ENCODE results near the gene HGD.
"Not testable (repeated sequence)": the region's sequence is repeated elsewhere in the genome, so short reads cannot be mapped to it uniquely, and the experiment has no call there.

Gene HGD

GRCh38 chr3:120684896-120685295 is 2.9 kb upstream of the HGD start:
- H3K36me3 Mint-ChIP-seq, result peaks cover 21% of the 10 kb centered on the region
- ATAC-seq (no peak), DNase-seq (ENCODE audit: low spot score in 2 of 2) (no peak)
- no peak overlapping the region for H3K4me3 Mint-ChIP-seq
- H3K4me1 Mint-ChIP-seq, result no peaks in the 10 kb centered on the region
- no peaks in the 10 kb centered on the region for H3K9me3 Mint-ChIP-seq
- no peak overlapping the region for H3K27ac Mint-ChIP-seq

- Mint-ChIP-seq H3K9me3 (no peaks in the 10 kb centered on the region), H3K4me1 (no peaks in the 10 kb centered on the region), H3K36me3 (peaks cover 11% of the 10 kb centered on the region), H3K27ac (no peak overlapping the region), H3K4me3 (no peak overlapping the region)
- no peak for DNase-seq (ENCODE audit: low spot score in 2 of 2)
- ATAC-seq, result no peak
Measured at GRCh38 chr3:120683671-120684301, 1.7 kb upstream of the HGD start.

- Mint-ChIP-seq H3K36me3 (peaks cover 11% of the 10 kb centered on the region), H3K9me3 (no peaks in the 10 kb centered on the region), H3K4me1 (no peaks in the 10 kb centered on the region), H3K4me3 (no peak overlapping the region), H3K27ac (no peak overlapping the region)
- ATAC-seq, result no peak
- no peak for DNase-seq (ENCODE audit: low spot score in 2 of 2)
Measured at GRCh38 chr3:120683213-120683612, 1.2 kb upstream of the HGD start.

DNA sequence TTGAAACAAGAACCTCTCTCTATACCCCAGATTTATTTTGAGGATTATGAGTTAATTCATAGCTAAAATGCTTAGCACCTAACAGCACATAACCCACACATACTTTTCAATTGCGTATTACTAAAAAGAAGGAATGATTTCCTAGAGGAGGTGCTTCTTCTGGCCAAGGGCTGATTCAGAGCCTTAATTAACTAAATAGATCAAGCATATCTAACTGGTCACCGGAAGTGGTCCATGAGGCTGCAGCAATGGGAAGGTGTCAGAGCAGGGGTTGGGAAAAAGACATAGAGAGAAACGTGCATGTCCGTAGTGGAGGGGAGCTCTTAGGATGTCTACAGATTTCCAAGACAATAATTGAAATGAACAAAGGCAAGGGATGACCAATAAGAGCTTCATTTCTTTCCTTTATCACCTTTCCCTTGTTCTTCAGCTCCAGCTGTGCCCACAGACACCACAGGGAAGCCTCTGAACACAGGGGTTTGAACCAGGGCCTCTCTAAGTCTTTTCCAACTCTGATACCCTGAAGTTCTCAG is 467 bp downstream of the HGD start:
- Mint-ChIP-seq H3K4me1 (no peaks in the 10 kb centered on the region), H3K9me3 (no peaks in the 10 kb centered on the region), H3K4me3 (no peak overlapping the region), H3K27ac (no peak overlapping the region), H3K36me3 (peaks cover 4% of the 10 kb centered on the region)
- ATAC-seq (no peak), DNase-seq (ENCODE audit: low spot score in 2 of 2) (no peak)

- H3K36me3 Mint-ChIP-seq, result no peaks in the 10 kb centered on the region
- no peaks in the 10 kb centered on the region for H3K4me1 Mint-ChIP-seq
- DNase-seq (ENCODE audit: low spot score in 2 of 2), result no peak
- no peak overlapping the region for H3K4me3 Mint-ChIP-seq
- ATAC-seq, result no peak
- no peak overlapping the region for H3K27ac Mint-ChIP-seq
- no peaks in the 10 kb centered on the region for H3K9me3 Mint-ChIP-seq
Measured at GRCh38 chr3:120681018-120681417, 1.0 kb downstream of the HGD start.

DNA sequence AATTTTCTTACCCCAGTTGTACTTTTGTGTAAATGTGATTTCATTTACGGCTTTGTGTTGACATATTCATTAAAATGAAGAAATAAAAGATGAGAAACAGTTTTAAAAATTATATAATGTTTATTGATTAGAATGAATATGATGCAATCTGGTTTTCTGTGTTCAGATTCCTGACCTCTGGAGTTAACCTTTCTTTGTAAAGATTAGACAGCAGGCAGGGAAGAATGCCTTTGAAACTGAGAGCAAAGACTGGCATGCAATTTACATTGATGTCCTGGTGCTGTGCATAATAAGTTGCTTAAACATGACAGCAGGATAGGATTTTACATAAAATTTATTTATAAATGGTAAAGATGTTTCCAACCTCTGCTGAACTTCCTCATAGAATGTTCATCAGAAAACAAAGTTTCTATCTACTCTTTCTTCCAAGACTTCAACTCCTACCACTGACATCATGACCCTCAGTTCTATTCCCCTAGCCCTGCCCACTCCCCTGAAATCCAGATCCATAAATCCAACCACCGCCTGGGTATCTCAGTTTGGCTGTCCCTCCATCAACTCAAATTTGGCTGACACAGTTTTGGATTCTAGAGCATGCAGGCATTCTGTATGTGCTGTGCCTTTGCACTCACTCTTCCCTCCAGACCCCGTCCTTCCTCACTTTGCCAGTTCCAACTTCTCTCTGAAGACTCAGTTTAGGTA is 1.7 kb downstream of the HGD start:
- ATAC-seq (no peak), DNase-seq (ENCODE audit: low spot score in 2 of 2) (no peak)
- Mint-ChIP-seq H3K36me3 (no peaks in the 10 kb centered on the region), H3K4me1 (no peaks in the 10 kb centered on the region), H3K4me3 (no peak overlapping the region), H3K27ac (no peak overlapping the region), H3K9me3 (no peaks in the 10 kb centered on the region)

DNA sequence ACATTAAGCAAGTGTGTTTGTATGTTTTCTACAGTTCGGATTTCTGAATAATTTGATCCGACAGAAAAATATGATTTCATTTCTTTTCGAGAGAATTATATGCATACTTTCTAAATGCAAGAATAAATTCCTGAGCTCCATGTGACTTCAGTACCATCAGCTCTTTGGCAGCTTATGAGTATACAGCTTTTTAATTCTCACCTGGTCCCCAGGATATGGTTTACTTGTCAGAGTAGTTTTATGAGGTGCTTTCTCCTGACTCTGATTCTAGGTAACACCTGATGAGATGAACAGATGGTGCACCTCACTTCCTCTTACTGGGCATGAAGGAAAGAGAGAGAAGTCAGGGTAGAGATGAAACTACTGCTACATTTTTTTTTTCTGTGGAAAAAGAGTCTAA is 3.1 kb downstream of the HGD start:
- Mint-ChIP-seq H3K36me3 (no peaks in the 10 kb centered on the region), H3K27ac (no peak overlapping the region), H3K4me1 (no peaks in the 10 kb centered on the region), H3K9me3 (no peaks in the 10 kb centered on the region), H3K4me3 (no peak overlapping the region)
- DNase-seq (ENCODE audit: low spot score in 2 of 2) (no peak), ATAC-seq (no peak)

DNA sequence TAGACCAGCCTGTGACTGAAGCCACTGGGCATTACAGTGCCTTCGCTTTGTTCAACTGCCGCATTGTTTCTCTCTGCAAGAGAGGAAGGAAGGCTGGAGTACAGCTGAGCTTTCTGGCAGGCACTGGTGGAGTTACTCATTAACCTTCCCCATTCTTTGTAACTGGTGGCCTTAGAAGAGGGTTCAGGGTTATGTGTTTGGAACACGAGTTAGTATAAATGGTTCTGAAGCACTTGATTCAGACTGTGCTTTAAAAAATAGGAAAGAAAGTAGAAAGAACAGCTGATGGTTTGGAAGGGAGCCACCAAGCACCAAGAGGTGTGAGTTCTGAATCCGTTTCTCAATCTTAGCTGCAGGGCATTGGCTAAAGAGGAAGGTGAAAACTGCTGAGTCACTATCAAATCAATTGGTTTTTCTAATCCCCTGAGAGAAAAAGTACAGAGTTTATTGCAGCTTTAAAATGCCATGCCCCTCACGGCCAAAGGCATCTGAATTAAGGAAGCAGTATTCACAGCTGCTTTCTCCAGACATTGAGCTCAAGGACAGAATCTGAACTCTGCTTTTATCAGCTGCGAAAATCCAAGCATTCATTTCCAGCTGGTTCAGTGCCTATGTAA is 3.6 kb downstream of the HGD start:
- no peak overlapping the region for H3K4me3 Mint-ChIP-seq
- no peak for ATAC-seq
- H3K9me3 Mint-ChIP-seq, result no peaks in the 10 kb centered on the region
- H3K27ac Mint-ChIP-seq, result no peak overlapping the region
- H3K36me3 Mint-ChIP-seq, result no peaks in the 10 kb centered on the region
- H3K4me1 Mint-ChIP-seq, result no peaks in the 10 kb centered on the region
- no peak for DNase-seq (ENCODE audit: low spot score in 2 of 2)

DNA sequence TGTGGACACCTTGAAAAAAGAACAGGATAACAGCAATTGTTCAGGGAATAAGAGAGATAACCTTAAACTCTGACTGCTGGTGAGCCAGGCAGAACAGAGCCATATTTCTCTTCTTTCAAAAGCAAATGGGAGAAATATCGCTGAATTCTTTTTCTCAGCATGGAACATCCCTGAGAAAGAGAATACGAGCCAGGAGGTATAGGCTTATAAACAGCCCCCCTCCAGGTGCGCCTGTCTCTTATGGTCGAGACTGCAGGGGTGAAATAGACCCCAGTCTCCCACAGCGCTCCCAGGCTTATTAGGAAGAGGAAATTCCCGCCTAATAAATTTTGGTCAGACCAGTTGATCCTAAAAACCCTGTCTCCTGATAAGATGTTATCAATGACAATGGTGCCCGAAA is 4.8 kb downstream of the HGD start:
- not testable (repeated sequence) for H3K36me3 Mint-ChIP-seq; H3K4me1 Mint-ChIP-seq; H3K27ac Mint-ChIP-seq; H3K9me3 Mint-ChIP-seq; H3K4me3 Mint-ChIP-seq; ATAC-seq; DNase-seq (ENCODE audit: low spot score in 2 of 2)

GRCh38 chr3:120673116-120673515 is 8.9 kb downstream of the HGD start:
- no peaks in the 10 kb centered on the region for H3K36me3 Mint-ChIP-seq
- no peaks in the 10 kb centered on the region for H3K4me1 Mint-ChIP-seq
- no peak overlapping the region for H3K27ac Mint-ChIP-seq
- DNase-seq (ENCODE audit: low spot score in 2 of 2), result no peak
- no peak for ATAC-seq
- no peaks in the 10 kb centered on the region for H3K9me3 Mint-ChIP-seq
- no peak overlapping the region for H3K4me3 Mint-ChIP-seq

- no peak overlapping the region for H3K4me3 Mint-ChIP-seq
- H3K4me1 Mint-ChIP-seq, result no peaks in the 10 kb centered on the region
Measured at GRCh38 chr3:120670576-120670975, 11.5 kb downstream of the HGD start.

GRCh38 chr3:120664926-120665325 is 17.1 kb downstream of the HGD start:
- Mint-ChIP-seq H3K9me3 (no peaks in the 10 kb centered on the region), H3K4me1 (no peaks in the 10 kb centered on the region), H3K4me3 (no peak overlapping the region), H3K27ac (no peak overlapping the region), H3K36me3 (no peaks in the 10 kb centered on the region)
- ATAC-seq, result no peak
- no peak for DNase-seq (ENCODE audit: low spot score in 2 of 2)

More at GRCh38 chr3:120670576-120670975, 11.5 kb downstream of the HGD start:
- no peaks in the 10 kb centered on the region for H3K9me3 Mint-ChIP-seq
- ATAC-seq (no peak), DNase-seq (ENCODE audit: low spot score in 2 of 2) (no peak)
- H3K36me3 Mint-ChIP-seq, result no peaks in the 10 kb centered on the region
- no peak overlapping the region for H3K27ac Mint-ChIP-seq

DNA sequence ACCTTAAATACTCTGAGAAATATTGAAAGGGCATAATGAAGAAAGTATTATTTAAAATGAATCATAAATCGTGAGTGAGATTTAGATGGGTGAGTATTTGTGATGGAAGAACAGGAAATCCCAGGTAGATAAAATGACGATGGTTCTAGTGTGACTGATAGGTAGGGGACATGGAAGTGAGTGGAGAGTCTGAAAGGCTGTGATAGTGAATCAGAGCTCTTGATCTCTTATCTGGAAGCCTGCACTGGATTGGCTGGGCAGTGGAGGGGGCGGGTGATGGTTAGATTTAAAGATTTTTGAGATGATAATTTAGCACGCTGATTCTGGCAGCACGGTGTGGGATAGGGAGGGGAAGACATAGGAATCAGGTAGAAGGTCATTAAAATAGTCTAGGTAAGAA is 20.1 kb downstream of the HGD start:
- Mint-ChIP-seq H3K4me3 (no peak overlapping the region), H3K9me3 (no peaks in the 10 kb centered on the region), H3K36me3 (no peaks in the 10 kb centered on the region), H3K27ac (no peak overlapping the region), H3K4me1 (no peaks in the 10 kb centered on the region)
- ATAC-seq, result no peak
- no peak for DNase-seq (ENCODE audit: low spot score in 2 of 2)

GRCh38 chr3:120661106-120661905 is 20.7 kb downstream of the HGD start:
- DNase-seq (ENCODE audit: low spot score in 2 of 2) (no peak), ATAC-seq (no peak)
- Mint-ChIP-seq H3K36me3 (no peaks in the 10 kb centered on the region), H3K27ac (no peak overlapping the region), H3K4me1 (no peaks in the 10 kb centered on the region), H3K4me3 (no peak overlapping the region), H3K9me3 (no peaks in the 10 kb centered on the region)

DNA sequence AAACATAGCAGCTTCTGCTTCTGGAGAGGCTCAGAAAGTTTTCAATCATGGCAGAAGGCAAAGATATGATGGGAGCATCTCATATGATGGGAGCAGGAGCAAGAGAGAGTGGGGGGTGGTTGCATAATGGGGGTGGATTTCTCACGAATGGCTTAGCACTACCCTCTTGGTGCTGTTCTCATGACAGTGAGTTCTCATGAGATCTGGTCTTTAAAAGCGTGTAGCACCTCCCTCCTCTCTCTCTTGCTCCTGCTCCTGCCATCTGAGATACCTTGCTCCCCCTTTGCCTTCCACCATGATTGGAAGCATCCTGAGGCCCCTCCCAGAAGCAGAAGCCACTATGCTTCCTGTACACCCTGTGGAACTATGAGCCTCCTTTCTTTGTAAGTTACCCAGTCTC is 22.2 kb downstream of the HGD start:
- ATAC-seq (no peak), DNase-seq (ENCODE audit: low spot score in 2 of 2) (no peak)
- no peaks in the 10 kb centered on the region for H3K4me1 Mint-ChIP-seq
- H3K4me3 Mint-ChIP-seq, result no peak overlapping the region
- no peaks in the 10 kb centered on the region for H3K36me3 Mint-ChIP-seq
- no peaks in the 10 kb centered on the region for H3K9me3 Mint-ChIP-seq
- H3K27ac Mint-ChIP-seq, result no peak overlapping the region
